Stimulated activated CD8-positive, alpha-beta memory T cell treated with anti-CD3 and anti-CD28 coated beads, Interleukin-2, amount 100 ng/mL, for 48 hours (primary cell): Measurements from ENCODE around the gene SCD.

Source experiments
- DNase-seq, 2 donors: peaks; one replicate each; pipeline ENCODE4 v3.0.0-alpha.2; 2020; ENCODE audit warnings: low read depth in 2 of 2

SCD gene

DNA sequence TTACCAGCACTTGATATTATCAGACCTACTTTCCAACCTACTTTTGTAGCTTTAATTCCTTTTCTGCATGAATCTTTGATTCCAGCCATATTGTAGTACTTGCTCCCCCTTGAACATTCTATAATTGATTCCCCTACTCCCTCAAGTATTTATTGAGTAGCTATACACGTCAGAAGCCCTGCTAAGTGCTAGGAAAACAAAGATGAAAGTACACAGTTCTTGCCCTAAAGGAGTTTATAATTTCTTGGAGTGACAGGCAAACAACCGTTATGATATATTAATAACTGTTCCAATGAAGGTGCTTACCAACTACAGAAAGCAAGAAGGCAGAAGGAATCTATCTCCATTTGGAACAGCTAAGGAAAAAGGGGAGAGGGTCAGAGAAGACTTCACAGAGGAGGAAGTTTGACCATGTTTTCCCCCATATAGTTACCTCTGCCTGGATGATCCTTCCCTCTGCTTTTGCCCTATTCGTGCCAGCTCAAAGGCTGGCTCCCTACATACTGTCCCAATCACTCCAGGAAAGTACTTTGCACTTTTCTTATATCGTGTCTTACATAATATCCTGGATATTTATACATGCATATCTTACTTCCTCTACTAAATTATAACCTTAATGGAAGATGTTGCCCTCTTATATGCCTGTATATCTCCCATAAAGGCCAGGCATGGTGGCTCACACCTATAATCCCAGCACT is 54.7 kb downstream of the SCD start:
- DNase-seq: no peak

DNA sequence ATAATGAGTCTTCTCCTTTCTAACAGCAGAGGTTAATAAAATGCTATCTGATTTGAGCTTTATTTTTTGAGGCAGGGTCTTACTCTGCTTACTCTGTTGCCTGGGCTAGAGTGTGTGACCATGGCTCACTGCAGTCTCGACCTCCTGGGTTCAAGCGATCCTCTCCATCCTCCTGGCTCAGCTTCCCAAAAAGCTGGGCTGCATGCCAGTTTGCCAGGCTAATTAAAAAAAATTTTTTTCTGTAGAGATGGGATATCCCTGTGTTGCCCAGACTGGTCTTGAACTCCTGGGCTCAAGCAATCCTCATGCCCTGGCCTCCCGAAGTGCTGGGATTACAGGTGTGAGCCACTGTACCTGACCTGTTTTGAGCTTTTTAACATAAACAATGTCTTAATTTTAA is 56.7 kb downstream of the SCD start:
- no peak for DNase-seq

DNA sequence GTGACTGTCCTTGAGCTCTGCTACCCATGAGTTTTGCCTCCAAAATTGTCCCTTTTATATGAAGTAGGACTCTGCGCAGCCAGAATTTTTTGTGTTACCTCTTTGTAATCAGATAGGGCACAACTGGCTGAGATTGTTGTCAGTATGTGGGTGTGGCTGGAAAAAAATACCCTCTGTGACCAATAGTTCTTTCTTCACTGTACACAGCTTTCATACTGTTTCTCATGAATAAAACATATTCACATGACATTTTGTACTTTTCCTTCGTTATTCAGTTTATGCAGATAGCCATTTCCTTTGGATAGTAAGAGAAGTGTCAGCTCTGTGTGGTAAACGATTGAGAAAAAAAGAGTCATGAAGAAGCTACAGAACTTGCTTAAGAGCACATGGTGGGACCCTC is 66.1 kb downstream of the SCD start:
- DNase-seq: no peak
